Trophoblast cell (in vitro differentiated cells and primary cell): Measurements from ENCODE around the gene GPX3. TPM values are rescaled to one million over a fixed set of nuclear protein-coding genes. Genes with fewer than 3 reads are reported as not detected.

ENCODE experiments used
- DNase-seq, 2 donors: peaks; one replicate each; pipeline ENCODE4 v3.0.0-alpha.2; 2016
- H2AFZ ChIP-seq: 2 replicates; pipeline ENCODE4 v1.6.1; 2013; ENCODE audit warnings: low read length, moderate library complexity, mild to moderate bottlenecking; ENCODE audit not compliant: insufficient read depth, poor library complexity
- H2AK5ac ChIP-seq: 2 replicates; pipeline ENCODE4 v1.6.1; 2013; ENCODE audit warnings: mild to moderate bottlenecking, low read length
- H2BK120ac ChIP-seq: 2 replicates; pipeline ENCODE4 v1.6.1; 2013; ENCODE audit warnings: low read length, mild to moderate bottlenecking, moderate library complexity; ENCODE audit not compliant: insufficient read depth, poor library complexity
- H2BK12ac ChIP-seq: 2 replicates; pipeline ENCODE4 v1.6.1; 2013; ENCODE audit warnings: mild to moderate bottlenecking, low read length, moderate library complexity
- H2BK5ac ChIP-seq: 2 replicates; pipeline ENCODE4 v1.6.1; 2013; ENCODE audit warnings: low read length, low read depth, moderate library complexity, mild to moderate bottlenecking; ENCODE audit not compliant: poor library complexity
- H3K14ac ChIP-seq: 2 replicates; pipeline ENCODE4 v1.6.1; 2013; ENCODE audit warnings: mild to moderate bottlenecking, low read length
- H3K18ac ChIP-seq: 2 replicates; pipeline ENCODE4 v1.6.1; 2013; ENCODE audit warnings: mild to moderate bottlenecking, low read length
- H3K23ac ChIP-seq: 2 replicates; pipeline ENCODE4 v1.6.1; 2013; ENCODE audit warnings: low read length
- H3K27ac ChIP-seq: 2 replicates; pipeline ENCODE4 v1.5.1; 2013; ENCODE audit warnings: low read depth, mild to moderate bottlenecking, inconsistent platforms, low read length, moderate library complexity
- H3K27me3 ChIP-seq: 2 replicates; pipeline ENCODE4 v1.6.1; 2013; ENCODE audit warnings: inconsistent platforms, mild to moderate bottlenecking, low read length, moderate library complexity; ENCODE audit not compliant: insufficient read depth
- H3K36me3 ChIP-seq, 2 experiments: 1 replicate in 1 of 2; 2 replicates in 1 of 2; pipeline ENCODE4 v1.6.1; 2013; ENCODE audit warnings: low read length in 2 of 2, mild to moderate bottlenecking in 2 of 2, moderate library complexity in 1 of 2; ENCODE audit not compliant: insufficient read depth in 2 of 2, control insufficient read depth in 1 of 2
- H3K4ac ChIP-seq: 2 replicates; pipeline ENCODE4 v1.6.1; 2013; ENCODE audit warnings: low read depth, mild to moderate bottlenecking, low read length, moderate library complexity
- H3K4me1 ChIP-seq, 2 experiments: 1 replicate in 1 of 2; 2 replicates in 1 of 2; pipeline ENCODE4 v1.6.1; 2013; ENCODE audit warnings: low read length in 2 of 2, mild to moderate bottlenecking in 2 of 2, moderate library complexity in 1 of 2; ENCODE audit not compliant: insufficient read depth in 2 of 2, control insufficient read depth in 1 of 2
- H3K4me2 ChIP-seq: 2 replicates; pipeline ENCODE4 v1.6.1; 2013; ENCODE audit warnings: inconsistent platforms, mild to moderate bottlenecking, low read length, moderate library complexity
- H3K4me3 ChIP-seq: 2 replicates; pipeline ENCODE4 v1.5.1; 2013; ENCODE audit warnings: mild to moderate bottlenecking, low read depth, low read length, inconsistent platforms
- H3K79me1 ChIP-seq: one replicate; pipeline ENCODE4 v1.6.1; 2013; ENCODE audit warnings: low read length
- H3K79me2 ChIP-seq: 2 replicates; pipeline ENCODE4 v1.6.1; 2013; ENCODE audit warnings: low read length, mild to moderate bottlenecking; ENCODE audit not compliant: control insufficient read depth, insufficient read depth, poor library complexity
- H3K9ac ChIP-seq: 2 replicates; pipeline ENCODE4 v1.6.1; 2013; ENCODE audit warnings: mild to moderate bottlenecking, low read length
- H3K9me3 ChIP-seq: 2 replicates; pipeline ENCODE4 v1.6.1; 2013; ENCODE audit warnings: low read depth, mild to moderate bottlenecking, control low read depth, inconsistent platforms, low read length; ENCODE audit not compliant: insufficient read depth
- H4K12ac ChIP-seq: 2 replicates; pipeline ENCODE4 v1.6.1; 2013; ENCODE audit warnings: low read depth, mild to moderate bottlenecking, low read length, moderate library complexity
- H4K8ac ChIP-seq: 2 replicates; pipeline ENCODE4 v1.6.1; 2013; ENCODE audit warnings: low read depth, mild to moderate bottlenecking, low read length, moderate library complexity
- H4K91ac ChIP-seq: one replicate; pipeline ENCODE4 v1.6.1; 2013; ENCODE audit warnings: low read depth, mild to moderate bottlenecking, low read length, moderate library complexity
- WGBS: extraction: QIAGEN DNeasy Blood & Tissue Kit; methylation state at CpG from one replicate; pipeline ENCODE4 v1.1.7; 2013; ENCODE audit warnings: missing lambda C conversion rate; ENCODE audit not compliant: insufficient read length, insufficient coverage; ENCODE audit errors: extremely low coverage; 5-methylcytosine and 5-hydroxymethylcytosine counted together
- polyA plus RNA-seq: library from polyadenylated mRNA; stranded (reverse); fragments of 200-250 nt; gene quantifications from 2 replicates; pipeline ENCODE4 v1.2.3, GENCODE V29; 2013

The GPX3 gene
- polyA plus RNA-seq = 22.4 and 25.1 TPM in 2 replicates

DNA sequence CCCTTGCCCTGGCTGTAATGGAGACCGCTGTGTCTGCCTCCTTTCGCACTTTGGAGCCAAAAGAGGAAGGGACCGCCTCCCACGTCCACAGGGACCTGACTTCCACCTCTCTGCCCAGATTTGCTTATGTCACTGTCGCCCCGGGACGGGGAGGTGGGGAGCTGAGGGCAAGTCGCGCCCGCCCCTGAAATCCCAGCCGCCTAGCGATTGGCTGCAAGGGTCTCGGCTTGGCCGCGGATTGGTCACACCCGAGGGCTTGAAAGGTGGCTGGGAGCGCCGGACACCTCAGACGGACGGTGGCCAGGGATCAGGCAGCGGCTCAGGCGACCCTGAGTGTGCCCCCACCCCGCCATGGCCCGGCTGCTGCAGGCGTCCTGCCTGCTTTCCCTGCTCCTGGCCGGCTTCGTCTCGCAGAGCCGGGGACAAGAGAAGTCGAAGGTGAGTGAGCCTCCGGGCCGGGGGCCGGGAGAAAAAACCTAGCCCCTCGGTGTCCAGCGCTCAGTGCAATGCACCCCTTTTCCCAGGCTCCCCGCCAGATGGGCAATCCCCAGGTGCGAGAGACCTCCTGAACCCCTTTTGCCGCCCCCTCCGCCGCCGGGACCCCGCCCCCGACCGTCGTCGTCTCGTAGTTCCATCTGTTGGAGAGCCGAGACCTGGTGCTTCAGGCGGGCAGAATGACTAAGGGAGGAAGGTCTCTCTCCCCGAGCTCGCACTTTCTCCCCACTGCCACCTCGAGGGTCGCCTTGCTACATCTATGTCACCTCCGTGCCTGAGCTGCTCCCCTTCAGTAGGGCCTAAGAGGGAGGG is at the start of gene GPX3:
Gene GPX3, plus strand, starts transcription at position 288 of the 807 bp plus-strand sequence. Its CDS starts 64 bp downstream, at position 352.
- H3K27me3 ChIP-seq = no peaks in the 10 kb centered on the region
- H2BK5ac ChIP-seq = no peak within 1 kb of the TSS
- H3K4me1 ChIP-seq = peaks cover 3 to 5% of the 10 kb centered on the region in 2 experiments
- H2BK120ac ChIP-seq = no peak within 1 kb of the TSS
- no peak within 1 kb of the TSS for H4K12ac ChIP-seq
- H3K9ac ChIP-seq = peak within 1 kb of the TSS; percentile 14
- no peaks in the 10 kb centered on the region for H3K79me2 ChIP-seq
- no peaks in the 10 kb centered on the region for H3K9me3 ChIP-seq
- no peaks in the 10 kb centered on the region for H3K36me3 ChIP-seq
- no peak within 1 kb of the TSS for H2BK12ac ChIP-seq
- WGBS = no CpG with 5 or more reads among the region's 54 CpGs
- DNase-seq = peak; percentile 81 to 91
- peak within 1 kb of the TSS; percentile 9 for H2AFZ ChIP-seq
- H3K79me1 ChIP-seq = peaks cover 2% of the 10 kb centered on the region
- H4K8ac ChIP-seq = peak within 1 kb of the TSS; percentile 51
- no peak within 1 kb of the TSS for H2AK5ac ChIP-seq
- H3K4ac ChIP-seq = no peak within 1 kb of the TSS
- peak within 1 kb of the TSS; percentile 71 for H3K4me3 ChIP-seq
- H3K18ac ChIP-seq = no peak within 1 kb of the TSS
- H3K14ac ChIP-seq = no peak within 1 kb of the TSS
- H4K91ac ChIP-seq = no peak within 1 kb of the TSS
- H3K23ac ChIP-seq = no peak within 1 kb of the TSS
- H3K27ac ChIP-seq = no peak within 1 kb of the TSS
- H3K4me2 ChIP-seq = peak within 1 kb of the TSS; percentile 86

GRCh38 chr5:150978590-150978989 is 41.8 kb upstream of the GPX3 start:
- Histone ChIP-seq H3K9ac (no peak overlapping the region), H4K8ac (no peak overlapping the region), H2BK5ac (no peak overlapping the region), H3K4me2 (no peak overlapping the region), H3K79me2 (no peaks in the 10 kb centered on the region), H3K4me1 (no peaks in the 10 kb centered on the region), H3K23ac (no peak overlapping the region), H4K12ac (no peak overlapping the region), H2AK5ac (no peak overlapping the region), H3K9me3 (peaks cover 1% of the 10 kb centered on the region), H3K14ac (no peak overlapping the region), H3K79me1 (no peaks in the 10 kb centered on the region), H3K27ac (no peak overlapping the region), H3K4me3 (no peak overlapping the region), H3K18ac (no peak overlapping the region), H3K4ac (no peak overlapping the region), H2BK120ac (no peak overlapping the region), H2BK12ac (no peak overlapping the region), H3K36me3 (no peaks in the 10 kb centered on the region), H3K27me3 (no peaks in the 10 kb centered on the region), H2AFZ (no peak overlapping the region), H4K91ac (no peak overlapping the region)
- WGBS = no CpG with 5 or more reads among the region's 3 CpGs
- DNase-seq = no peak

GRCh38 chr5:150987746-150988145 is 32.6 kb upstream of the GPX3 start:
- Histone ChIP-seq H3K4me1 (no peaks in the 10 kb centered on the region), H3K36me3 (no peaks in the 10 kb centered on the region), H2BK5ac (no peak overlapping the region), H3K14ac (no peak overlapping the region), H4K8ac (no peak overlapping the region), H2BK120ac (no peak overlapping the region), H3K23ac (no peak overlapping the region), H3K4me2 (no peak overlapping the region), H4K12ac (no peak overlapping the region), H3K18ac (no peak overlapping the region), H3K79me1 (no peaks in the 10 kb centered on the region), H3K27me3 (no peaks in the 10 kb centered on the region), H3K9me3 (peaks cover 4% of the 10 kb centered on the region), H3K4me3 (no peak overlapping the region), H3K79me2 (no peaks in the 10 kb centered on the region), H3K4ac (no peak overlapping the region), H2AK5ac (no peak overlapping the region), H4K91ac (no peak overlapping the region), H3K27ac (no peak overlapping the region), H2BK12ac (no peak overlapping the region), H3K9ac (no peak overlapping the region), H2AFZ (no peak overlapping the region)
- WGBS = no CpG with 5 or more reads among the region's 3 CpGs
- DNase-seq = no peak

- Histone ChIP-seq H3K36me3 (no peaks in the 10 kb centered on the region), H3K9me3 (peaks cover 9% of the 10 kb centered on the region), H2BK12ac (no peak overlapping the region), H4K91ac (no peak overlapping the region), H3K4me3 (no peak overlapping the region), H3K4me1 (no peaks in the 10 kb centered on the region), H2BK120ac (no peak overlapping the region), H3K14ac (no peak overlapping the region), H3K4ac (no peak overlapping the region), H2BK5ac (no peak overlapping the region), H2AFZ (no peak overlapping the region), H4K12ac (no peak overlapping the region), H3K4me2 (no peak overlapping the region), H3K9ac (no peak overlapping the region), H4K8ac (no peak overlapping the region), H3K79me2 (no peaks in the 10 kb centered on the region), H3K18ac (no peak overlapping the region), H2AK5ac (no peak overlapping the region), H3K23ac (no peak overlapping the region), H3K27ac (no peak overlapping the region), H3K27me3 (no peaks in the 10 kb centered on the region), H3K79me1 (no peaks in the 10 kb centered on the region)
- WGBS = no CpG with 5 or more reads among the region's 3 CpGs
- peak in 1 of 2 donors; percentile 60 for DNase-seq
These were observed 30.7 kb upstream of the GPX3 start for GRCh38 chr5:150989695-150990094.
